NCI-H2107 (cell line): ENCODE data around the gene TCF4.

ENCODE experiments used
- DNase-seq: peaks from one replicate; lab custom pipeline; 2025; lab: John Stamatoyannopoulos, UW

TCF4 gene

DNA sequence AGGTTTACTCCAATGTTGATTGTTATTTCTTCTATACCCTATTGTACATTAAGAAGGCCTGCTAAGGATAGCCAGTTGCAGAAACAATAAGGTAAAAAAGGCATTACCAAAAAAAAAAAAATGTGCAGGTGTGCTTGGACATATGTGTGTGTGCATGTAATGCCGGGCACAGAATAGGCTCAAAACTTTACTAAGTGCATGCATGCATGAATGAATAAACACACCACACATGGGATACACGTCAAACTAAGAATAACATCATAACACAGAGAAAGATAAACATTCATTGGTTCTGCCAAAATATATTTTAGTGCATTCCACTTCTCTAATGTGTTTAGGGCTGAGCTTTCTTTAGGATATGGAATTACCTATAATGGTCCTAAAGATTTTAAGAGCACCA lies 298.2 kb downstream of the TCF4 start:
- no peak for DNase-seq

DNA sequence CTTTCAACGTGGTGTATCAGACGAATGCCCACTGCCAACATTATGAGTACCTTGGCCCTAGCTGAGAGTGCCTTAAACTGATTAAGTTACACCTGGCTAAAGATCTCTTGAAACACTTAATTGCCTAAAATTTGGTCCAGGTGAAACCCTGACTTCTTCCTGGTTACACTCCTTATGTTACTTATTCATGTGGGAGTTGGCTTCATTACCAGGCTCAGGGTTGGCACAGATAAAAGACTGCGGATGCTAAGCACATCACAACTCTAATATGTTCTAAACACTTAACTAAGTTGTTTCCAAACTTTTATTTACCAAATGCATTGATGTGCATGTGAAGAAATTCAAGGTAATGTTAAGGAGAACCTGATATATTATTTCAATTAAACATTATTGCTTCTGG lies 298.9 kb downstream of the TCF4 start:
- DNase-seq = no peak

DNA sequence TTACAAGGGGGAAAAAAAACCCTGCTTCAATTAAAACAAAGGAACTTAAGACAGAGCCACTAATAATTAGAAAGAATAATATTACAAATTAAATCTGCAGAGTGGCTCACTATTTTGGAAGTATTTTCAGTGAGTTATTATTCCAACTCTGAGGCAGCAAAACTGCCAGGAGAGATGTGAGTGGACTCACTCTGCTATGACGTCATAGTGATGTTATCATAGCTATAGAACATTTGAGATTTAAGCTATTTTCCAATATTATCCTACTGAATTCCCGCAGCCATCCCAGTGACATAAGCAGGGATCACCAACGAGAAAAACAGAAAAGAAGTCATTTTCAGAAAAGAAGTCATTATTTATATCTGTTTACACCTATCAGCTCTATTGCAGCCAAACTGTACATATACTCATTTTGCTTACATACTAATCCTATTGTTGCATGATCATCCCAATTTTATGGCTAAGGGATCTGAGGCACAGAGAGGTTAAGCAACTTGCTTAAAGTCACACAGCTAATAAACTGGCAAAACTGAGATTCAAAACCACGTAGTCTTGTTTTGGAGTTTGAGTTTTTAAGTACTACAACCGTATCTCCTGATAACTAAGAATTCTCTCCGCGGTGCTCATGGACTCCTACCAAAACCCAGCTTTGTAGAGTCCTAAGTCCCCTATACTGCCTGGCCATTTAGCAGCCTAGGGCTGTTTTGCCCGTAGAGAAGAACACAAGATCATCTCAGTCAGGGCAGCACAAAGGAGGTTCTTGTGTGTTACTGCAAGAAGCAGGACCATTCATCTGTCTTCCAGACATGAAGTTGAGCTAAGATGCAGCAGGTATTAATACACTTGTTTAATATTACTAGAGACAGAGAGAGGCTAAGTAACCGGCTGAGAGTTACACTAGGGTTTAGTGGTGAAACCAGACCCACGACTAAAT lies 299.8 kb downstream of the TCF4 start:
- DNase-seq = no peak

DNA sequence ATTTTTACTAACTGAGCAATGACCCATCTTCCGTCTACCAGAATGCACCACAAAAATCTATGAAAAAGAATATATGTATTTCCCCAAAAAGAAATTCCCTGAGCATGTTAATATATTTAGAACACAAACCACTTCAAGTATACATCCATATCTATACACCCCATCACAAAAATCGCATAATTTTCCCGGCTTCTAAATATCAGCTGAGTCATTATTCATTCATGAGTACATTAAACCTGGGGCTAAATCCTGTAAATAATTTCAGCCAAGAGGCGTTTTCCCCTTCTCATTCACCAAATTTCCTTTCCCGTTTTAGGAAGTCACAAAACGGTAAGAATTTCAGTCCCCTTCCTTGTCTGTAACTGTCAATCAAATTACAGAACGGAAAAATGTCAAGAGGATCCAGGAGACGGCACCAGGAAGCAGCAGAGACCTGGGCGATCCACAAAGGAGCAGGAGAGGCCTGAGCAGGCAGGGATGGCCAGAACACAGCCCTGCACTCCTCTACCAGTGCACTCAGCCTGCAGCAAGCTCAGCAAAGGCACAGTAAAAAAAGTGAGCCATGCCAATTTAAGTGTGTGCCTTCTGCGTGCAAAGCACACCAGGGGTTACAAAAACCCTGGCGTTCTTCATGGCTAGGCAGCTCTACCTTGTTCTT lies 300.7 kb downstream of the TCF4 start:
- no peak for DNase-seq

DNA sequence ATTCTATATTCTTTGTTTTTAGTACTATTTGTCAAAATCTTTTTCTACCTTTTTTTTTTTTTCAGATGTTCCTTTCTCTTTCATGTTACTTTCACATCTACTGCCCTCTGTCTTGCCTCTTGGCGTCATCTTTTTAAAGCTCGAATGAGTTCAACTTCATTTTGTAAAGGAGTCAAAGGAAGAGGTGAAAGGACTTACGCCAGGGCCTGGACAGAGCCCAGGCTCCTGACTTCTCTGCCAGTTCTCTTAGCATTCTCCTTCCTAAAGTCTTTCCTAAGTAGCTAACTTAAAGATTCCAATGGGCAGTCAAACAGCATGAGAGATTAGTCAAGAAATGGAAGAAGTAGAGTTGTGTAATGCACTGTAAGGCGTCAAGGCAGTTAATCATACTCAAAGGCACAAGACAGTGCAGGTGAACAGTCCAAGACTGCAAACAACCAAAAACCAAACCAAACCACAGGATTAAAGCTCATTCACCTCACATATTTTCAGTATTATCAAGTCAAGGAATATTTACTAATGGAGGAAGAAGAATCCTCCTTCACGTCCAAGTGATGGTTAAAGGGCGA lies 301.7 kb downstream of the TCF4 start:
- DNase-seq = no peak

DNA sequence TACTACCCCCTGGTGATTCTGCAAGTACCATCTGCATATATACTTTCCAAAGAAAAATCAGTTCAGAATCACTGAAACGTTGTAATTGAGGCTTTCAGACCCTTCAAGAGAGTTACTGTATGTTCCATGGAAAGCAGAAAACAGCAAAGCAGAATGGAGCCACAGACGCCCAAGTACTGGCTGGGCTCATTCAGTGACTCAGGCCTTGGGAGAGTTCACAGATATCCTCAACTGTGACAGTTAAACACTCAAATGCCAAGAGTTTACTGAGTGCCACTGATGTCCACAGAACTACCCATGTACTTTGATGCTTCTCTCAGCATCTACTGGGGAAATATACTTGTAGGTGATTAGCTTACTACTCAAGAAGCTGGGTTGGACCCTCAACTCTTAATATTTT lies 303.4 kb downstream of the TCF4 start:
- DNase-seq = no peak

DNA sequence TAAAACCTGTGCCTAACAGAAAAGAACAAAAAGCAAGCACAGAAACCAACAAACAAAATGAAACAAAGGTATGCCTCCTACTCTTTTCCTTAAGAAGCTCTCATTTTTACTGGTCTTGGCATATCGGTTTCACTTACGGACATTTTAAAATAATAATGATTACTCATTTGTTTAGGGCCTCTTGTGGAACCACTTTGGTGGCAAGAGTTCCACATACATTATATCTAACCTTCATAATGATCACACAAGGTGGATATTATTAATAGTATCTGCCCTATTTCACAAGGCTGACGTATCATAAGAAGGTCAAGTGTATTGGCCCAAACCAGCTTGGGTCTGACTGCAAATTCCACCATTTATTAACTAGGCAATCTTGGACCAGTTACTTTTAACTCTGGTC lies 304.7 kb downstream of the TCF4 start:
- DNase-seq = no peak

DNA sequence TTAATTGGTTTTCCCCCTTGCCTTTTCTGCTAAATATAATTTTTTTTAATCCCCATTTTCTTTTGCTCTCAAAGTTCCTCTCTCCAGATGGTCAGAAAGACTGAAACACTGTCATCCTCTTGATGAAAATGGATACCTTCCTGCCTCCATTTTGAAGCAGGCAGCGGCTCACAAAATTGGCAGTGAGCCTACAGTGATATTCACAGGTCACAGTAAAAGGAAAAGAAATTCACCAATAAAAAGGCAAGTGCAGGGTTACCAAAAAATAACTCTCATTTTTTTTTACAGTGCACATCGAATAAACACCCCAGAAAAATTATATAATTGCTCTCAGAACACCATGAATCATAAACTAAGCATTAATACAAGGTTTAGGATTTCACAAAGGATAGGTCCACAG lies 307.5 kb downstream of the TCF4 start:
- peak; percentile 46 for DNase-seq

DNA sequence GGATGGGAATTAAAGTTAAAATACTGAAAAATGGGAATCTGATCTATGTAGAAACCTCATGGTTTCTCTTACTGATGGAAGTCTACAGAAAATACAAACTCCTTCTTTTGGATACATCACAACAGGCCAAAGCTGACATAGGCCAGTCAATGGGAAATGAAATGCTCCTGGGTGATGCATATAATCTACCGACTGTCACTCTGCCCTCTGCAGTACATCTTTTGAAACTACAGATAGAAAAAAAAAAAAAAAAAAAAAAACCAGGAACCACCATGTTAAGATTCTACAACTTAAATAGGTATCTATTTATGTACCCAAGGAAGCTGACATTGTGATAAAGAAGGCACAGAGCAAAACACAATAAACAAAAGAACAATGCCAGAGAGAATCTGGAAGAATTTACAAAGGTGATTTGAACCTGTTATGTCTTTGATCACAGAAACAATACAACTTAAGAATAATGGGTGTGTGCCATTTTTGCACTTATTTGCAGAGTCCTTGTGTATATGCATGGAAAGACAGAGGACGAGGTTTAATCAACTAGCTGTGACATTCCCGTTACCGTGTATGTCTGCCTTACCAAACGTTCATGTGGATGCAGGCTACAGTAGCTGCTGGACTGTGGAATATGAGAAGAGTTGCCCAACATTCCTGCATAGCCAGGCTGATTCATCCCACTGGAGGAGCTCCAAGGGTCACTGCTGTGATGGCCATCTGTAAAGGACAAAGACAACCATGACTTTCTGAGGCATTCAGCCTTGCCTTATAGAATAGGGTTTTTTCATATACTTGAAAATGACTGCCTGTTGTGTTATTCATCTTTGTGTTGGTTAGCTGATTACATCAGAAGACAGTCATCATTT lies 312.7 kb downstream of the TCF4 start:
- DNase-seq = no peak

DNA sequence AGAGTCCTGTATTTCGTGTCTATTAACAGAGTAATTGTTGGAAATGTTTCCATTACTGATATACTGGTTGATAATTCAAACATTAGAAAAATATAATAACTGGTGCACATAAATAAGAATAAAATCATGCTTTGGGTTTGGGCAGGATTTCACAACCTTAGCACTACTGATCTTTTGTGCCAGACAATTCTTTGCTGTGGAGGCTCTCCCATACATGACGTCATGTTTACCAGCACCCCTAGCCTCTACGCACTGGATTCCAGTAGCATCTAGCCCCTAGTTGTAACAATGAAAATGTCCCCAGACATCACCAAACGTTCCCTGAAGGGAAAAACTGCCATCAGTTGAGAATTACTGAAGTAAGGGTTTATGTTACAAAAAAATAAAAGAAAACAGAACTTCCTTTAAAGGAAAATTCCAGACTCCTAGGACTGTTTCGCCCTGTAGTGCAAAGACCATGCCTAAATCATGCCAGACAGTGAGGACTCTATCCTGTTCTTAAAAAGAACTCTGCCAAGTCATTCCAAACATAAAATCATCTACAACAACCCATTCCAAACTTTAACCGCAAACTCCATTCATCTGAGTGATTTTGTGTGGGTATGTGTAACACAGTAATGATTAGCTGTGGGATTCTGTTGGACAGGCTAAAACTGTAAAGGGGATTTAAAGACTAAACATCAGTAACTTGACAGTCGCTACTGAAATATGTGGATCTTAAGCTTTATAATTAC lies 315.3 kb downstream of the TCF4 start:
- DNase-seq = no peak

DNA sequence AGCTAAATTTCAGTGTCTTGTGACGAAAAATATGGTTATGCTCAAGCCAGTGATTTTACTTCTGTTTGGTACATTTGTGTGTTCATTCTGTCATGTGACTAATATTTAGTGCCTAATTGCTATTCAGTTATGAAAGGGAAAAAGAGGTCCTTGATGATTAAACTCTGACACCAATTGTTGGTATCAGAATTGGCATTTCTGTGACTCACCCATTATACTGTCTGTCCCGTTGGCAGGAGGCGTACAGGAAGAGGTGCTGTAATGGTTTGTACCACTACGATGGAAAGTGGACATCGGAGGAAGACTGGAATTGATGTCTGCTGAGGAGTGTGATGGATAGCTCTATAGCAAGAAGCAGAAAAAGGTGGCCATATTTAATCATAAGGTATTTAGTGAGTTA lies 318.4 kb downstream of the TCF4 start:
- no peak for DNase-seq

DNA sequence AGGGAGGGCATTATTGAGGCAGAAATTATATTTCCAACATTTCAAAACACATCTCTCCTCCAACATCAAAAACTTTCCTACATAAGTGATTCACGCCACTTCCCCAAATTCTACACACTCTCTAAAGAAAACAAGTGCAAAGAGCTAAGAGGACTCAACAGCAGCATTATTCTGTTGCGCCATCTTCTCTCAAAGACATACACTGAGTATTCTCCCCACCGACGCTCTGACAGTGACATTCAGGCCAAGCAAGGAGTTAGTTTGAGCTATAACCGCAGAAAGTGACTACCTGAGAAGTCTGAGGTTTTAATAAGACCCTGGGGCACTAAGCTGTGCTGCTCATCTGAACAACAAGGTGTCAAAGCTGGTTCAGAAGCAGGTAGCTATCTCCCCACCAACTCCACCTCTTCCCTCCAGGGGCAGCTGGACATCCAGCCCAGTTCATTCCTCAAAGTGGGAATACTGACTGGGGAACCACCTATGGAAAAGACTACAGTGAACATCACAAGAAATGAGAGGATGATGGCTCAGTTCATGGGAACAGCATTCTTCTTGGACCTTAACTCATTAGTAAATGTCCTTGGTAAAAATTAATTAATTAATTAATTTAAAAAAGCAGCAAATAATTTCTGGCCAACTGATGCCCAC lies 319.2 kb downstream of the TCF4 start:
- DNase-seq = no peak

DNA sequence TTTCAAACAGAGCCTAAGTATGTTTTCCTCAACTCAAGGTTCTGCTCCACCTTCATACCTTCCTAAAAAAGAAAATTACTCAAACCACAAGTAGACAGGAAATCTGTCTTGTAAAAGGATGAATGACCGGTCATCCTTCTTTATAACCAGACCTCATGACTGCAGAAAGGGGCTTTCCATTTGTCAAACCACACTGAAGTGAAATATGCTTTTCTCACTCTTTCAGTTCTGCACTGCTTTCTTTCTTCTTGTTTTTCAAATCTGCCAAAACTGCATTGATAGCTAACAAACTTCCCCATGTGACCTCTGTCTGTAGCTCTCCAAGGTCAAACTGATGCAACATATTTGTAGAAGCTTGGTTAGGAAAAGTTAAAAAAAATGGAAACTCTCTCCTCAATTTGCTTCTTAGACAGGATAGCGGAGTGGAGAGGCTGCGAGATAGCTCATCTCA lies 319.8 kb downstream of the TCF4 start:
- DNase-seq = no peak

DNA sequence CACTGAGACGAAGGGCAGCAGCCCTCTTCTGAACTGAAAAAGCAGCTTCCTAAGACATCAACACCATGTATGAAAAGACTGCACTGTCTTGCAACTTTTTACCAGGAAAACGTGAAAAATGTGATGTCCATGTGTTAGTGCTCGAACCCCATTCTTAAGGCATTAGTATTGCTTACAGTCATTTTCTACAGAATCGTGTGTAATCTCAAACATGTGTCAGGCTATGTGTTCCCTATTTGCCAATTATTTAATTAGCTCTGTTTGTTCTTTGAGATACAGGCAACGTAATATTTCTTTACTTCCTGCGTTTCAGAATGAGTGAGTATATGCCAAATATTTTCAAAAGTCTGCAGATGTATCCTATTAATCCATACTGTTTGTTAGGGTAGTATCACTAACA lies 321.0 kb downstream of the TCF4 start:
- no peak for DNase-seq

DNA sequence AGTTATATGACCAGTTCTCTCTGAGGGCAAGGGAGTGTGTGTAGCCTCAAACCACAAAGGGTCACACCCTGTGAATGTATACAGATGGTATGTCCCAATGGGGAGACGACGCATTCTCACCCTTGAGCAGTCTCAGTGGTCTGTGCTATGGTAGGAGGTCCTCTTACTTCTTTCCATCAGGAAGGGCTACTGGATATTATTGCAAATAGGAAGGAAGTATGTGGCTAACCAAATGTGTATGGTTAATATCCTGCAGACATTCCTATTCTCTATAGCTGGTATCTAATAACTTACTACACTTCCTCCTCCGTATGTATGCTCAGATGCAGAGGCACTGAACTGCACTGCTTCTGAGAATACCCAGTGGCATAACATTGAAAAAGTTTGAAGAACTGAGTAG lies 322.0 kb downstream of the TCF4 start:
- DNase-seq = no peak

DNA sequence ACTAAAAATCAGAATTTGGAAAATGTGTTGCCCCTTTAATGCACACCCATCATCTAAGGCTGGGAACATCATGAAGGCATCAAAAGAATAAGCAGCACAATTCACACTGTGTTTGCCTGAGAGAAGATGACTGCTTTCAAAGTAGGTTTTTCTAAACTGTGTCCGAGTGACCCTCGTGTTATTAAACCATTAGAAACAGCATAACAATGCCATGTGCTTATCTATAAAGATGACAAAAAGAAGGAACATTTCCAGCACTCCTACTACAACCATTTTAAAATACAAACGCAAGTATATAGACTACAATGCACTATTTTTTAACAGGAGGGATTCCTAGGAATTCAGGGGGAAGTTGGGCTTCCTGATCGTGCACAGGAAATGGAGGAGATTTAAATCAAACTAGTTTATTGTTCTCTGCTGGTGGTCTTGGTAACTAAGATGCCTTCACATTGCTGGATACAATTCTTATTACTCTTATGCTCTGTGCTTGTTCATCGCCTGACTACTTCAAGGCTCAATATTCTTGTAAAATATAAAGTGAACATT lies 322.8 kb downstream of the TCF4 start:
- no peak for DNase-seq

DNA sequence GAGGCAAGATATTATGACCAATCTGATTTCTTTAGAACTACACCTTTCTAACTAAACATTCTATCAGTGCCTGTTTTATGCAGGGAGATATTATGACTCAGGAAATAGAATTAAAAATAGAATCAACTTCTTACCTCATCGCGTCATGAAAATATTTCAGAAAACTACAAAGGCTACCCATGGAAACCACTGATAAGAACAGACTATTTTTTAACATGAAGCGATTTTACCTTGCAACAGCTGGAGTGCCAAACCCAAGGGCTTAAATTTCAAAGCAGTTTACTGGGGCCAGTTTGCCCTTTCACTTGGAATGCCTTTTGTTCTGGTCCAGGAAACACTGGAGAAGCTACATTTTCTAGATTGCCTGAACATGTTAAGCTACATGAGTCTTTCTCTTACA lies 323.9 kb downstream of the TCF4 start:
- no peak for DNase-seq

DNA sequence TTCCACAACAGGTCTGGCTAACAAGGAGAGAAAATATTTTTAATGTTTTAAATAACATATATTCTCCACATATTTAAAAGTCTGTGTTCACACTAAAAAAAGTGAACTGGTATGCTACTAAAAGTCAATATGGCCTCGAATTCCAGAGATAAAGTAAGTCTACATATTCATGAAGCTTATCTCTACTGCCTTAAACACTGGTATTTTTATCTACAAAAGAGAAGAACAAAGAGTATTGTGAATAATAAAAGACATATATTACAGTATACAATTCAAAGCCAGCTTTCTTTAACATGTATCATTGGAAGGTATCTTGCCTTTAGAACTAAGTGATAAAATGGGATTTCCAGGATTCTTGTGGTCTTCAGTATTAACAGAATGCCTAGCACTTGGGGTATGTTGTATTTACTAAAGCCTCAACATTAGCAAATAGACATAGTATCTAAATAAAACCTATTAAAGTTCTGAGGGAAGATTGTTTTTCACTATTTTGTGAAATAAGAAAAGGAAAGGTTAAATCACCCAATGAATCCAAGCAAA lies 325.9 kb downstream of the TCF4 start:
- DNase-seq = no peak

DNA sequence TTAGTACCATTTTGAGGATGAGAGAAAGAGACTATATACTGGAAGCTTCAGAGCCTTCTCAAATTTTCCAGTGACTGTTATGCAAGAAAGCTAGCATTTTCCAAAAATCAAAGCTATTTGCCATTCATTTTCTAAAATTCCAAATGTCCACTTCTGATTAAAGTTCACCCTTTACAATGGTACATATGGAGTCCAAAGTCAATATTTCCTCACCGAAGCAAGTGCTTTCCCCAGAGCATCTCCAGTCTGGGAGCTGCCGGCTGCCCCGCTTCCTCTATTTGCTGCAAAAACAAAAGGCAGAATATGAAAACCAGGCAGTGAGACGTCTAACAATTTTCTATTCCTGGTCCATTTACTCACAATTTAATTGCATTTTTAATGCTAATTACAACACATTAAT lies 326.7 kb downstream of the TCF4 start:
- DNase-seq = no peak

DNA sequence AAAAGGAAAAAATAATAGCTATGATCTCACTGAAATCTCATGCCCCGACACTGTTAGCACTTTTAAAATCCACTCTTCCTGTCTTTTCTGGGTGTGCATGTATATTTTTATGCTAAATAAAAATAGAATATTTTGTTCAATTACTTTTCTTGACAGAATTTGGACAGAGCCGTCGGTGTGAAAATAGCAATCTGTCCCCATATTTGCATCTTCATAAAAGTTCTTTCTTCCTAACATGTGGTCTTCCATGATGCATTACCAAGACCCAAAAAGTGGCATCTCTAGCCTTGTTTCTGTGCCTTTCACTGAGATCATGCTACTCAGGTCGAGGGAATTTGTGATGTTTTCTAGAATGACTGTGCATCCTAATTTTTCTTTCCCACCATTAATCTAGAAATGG lies 329.9 kb downstream of the TCF4 start:
- DNase-seq = no peak

DNA sequence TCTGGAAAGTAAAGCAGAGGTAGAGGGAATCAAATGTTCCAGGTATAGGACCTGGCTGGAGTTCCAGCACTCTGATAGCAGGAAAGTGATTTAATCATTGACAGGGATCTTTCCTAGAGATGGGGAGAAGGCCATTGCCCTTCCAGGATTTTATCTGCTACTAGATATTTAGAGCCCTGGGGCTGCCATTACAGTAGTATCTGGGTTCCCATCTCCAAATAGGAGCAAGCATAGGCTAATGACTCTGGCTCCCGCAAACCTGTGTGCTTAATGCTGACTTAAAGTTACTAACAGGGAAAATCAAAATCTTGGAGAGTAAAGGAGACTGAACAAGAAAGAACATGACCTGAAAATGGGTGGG lies 331.1 kb downstream of the TCF4 start:
- no peak for DNase-seq
